Liver (tissue), 9 donors: ENCODE data around the gene CCDC88C. TPM values are rescaled to one million over a fixed set of nuclear protein-coding genes. Genes with fewer than 3 reads are reported as not detected.

Experiments
- DNase-seq: peaks from one replicate; pipeline ENCODE4 v3.0.0-alpha.2; 2017; ENCODE audit warnings: low spot score
- H3K27ac ChIP-seq, 2 donors: one replicate each; pipeline ENCODE4 v1.7.0; 2013; ENCODE audit warnings: inconsistent platforms in 2 of 2, low read length in 2 of 2, control low read depth in 1 of 2, low read depth in 1 of 2, mild to moderate bottlenecking in 1 of 2
- H3K27me3 ChIP-seq, 4 donors: one replicate each; pipeline versions ENCODE4 v1.6.1 to v1.7.0; 2013; ENCODE audit warnings: low read length in 3 of 4, inconsistent platforms in 1 of 4, mild to moderate bottlenecking in 1 of 4, moderate library complexity in 1 of 4; ENCODE audit not compliant: control insufficient read depth in 4 of 4, insufficient read depth in 4 of 4
- H3K36me3 ChIP-seq, 4 donors: one replicate each; pipeline versions ENCODE4 v1.6.1 to v1.7.0; 2013; ENCODE audit warnings: low read length in 3 of 4, mild to moderate bottlenecking in 3 of 4, low read depth in 1 of 4, moderate library complexity in 1 of 4; ENCODE audit not compliant: control insufficient read depth in 4 of 4, insufficient read depth in 3 of 4
- H3K4me1 ChIP-seq, 4 donors: one replicate each; pipeline versions ENCODE4 v1.6.1 to v1.7.0; 2013; ENCODE audit warnings: low read length in 3 of 4, mild to moderate bottlenecking in 3 of 4, moderate library complexity in 1 of 4; ENCODE audit not compliant: control insufficient read depth in 4 of 4, insufficient read depth in 4 of 4
- H3K4me3 ChIP-seq, 3 donors: one replicate each; pipeline versions ENCODE4 v1.6.1 to v1.7.0; 2013; ENCODE audit warnings: low read length in 3 of 3, control low read depth in 1 of 3, low read depth in 1 of 3, mild to moderate bottlenecking in 1 of 3
- H3K9ac ChIP-seq, 2 donors: one replicate each; pipeline ENCODE4 v1.7.0; 2013; ENCODE audit warnings: low read length in 2 of 2, mild to moderate bottlenecking in 2 of 2, moderate library complexity in 2 of 2, control low read depth in 1 of 2, low read depth in 1 of 2
- H3K9me3 ChIP-seq, 4 donors: one replicate each; pipeline versions ENCODE4 v1.6.1 to v1.7.0; 2013; ENCODE audit warnings: low read length in 3 of 4; ENCODE audit not compliant: control insufficient read depth in 4 of 4
- FOXA1 ChIP-seq: IDR thresholded peaks from 2 replicates; pipeline ENCODE4 v1.6.1; 2016; ENCODE audit warnings: antibody characterized with exemption
- GABPA ChIP-seq, 2 donors: IDR thresholded peaks in 1 of 2; conservative IDR thresholded peaks in 1 of 2; 2 replicates each; pipeline ENCODE4 v1.6.1; 2016; ENCODE audit warnings: antibody characterized with exemption in 2 of 2, mild to moderate bottlenecking in 1 of 2, moderate library complexity in 1 of 2
- HNF4A ChIP-seq, 2 donors: conservative IDR thresholded peaks; 2 replicates each; pipeline ENCODE4 v1.6.1; 2016; ENCODE audit warnings: antibody characterized with exemption in 2 of 2, mild to moderate bottlenecking in 2 of 2
- HNF4G ChIP-seq: IDR thresholded peaks from 2 replicates; pipeline ENCODE4 v1.6.1; 2016; ENCODE audit warnings: antibody characterized with exemption
- JUND ChIP-seq, 2 donors: IDR thresholded peaks; 2 replicates each; pipeline ENCODE4 v1.6.1; 2016; ENCODE audit warnings: antibody characterized with exemption in 2 of 2
- NR2F2 ChIP-seq: IDR thresholded peaks from 2 replicates; pipeline ENCODE4 v1.6.1; 2016; ENCODE audit warnings: antibody characterized with exemption
- RXRA ChIP-seq, 2 donors: IDR thresholded peaks; 2 replicates each; pipeline ENCODE4 v1.6.1; 2017 to 2018; ENCODE audit warnings: antibody characterized with exemption in 2 of 2, mild to moderate bottlenecking in 1 of 2
- SP1 ChIP-seq: IDR thresholded peaks from 2 replicates; pipeline ENCODE4 v1.6.1; 2018; ENCODE audit warnings: antibody characterized with exemption, mild to moderate bottlenecking
- WGBS: extraction: QIAGEN DNeasy Blood & Tissue Kit; methylation state at CpG from one replicate; pipeline ENCODE4 v1.1.7; 2013; 5-methylcytosine and 5-hydroxymethylcytosine counted together
- polyA plus RNA-seq, 2 donors: library from polyadenylated mRNA; stranded (reverse) in 1 of 2; unstranded in 1 of 2; fragments of 200-250 nt in 1 of 2; fragments of >200 nt in 1 of 2; fragmentation: Nextera tagmentation in 1 of 2; extraction: Ambion mirVana in 1 of 2; gene quantifications; one replicate each; pipeline versions ENCODE4 v1.2.1 to v1.2.3, GENCODE V29; 2013 to 2015
- total RNA-seq, 2 donors: library from RNA; depleted of rRNA; stranded (reverse); fragments of >200 nt; gene quantifications; one replicate each; pipeline ENCODE4 v1.2.3, GENCODE V29; 2014
- TF ChIP-seq, protein P1 (sequence below): IDR thresholded peaks from 2 replicates; pipeline ENCODE4 v1.6.1; 2016; ENCODE audit warnings: antibody characterized with exemption, mild to moderate bottlenecking
- TF ChIP-seq, protein P2 (sequence below): fragments of 150-350 bp; IDR thresholded peaks from 2 replicates; pipeline ENCODE4 v1.5.1; 2017; ENCODE audit warnings: improper control_type of control experiment, low read depth, low read length; ENCODE audit not compliant: missing input control
- TF ChIP-seq, protein P3 (sequence below): IDR thresholded peaks from 2 replicates; pipeline ENCODE4 v1.6.1; 2016; ENCODE audit warnings: antibody characterized with exemption
- TF ChIP-seq, protein P4 (sequence below): IDR thresholded peaks from 2 replicates; pipeline ENCODE4 v1.6.1; 2016; ENCODE audit warnings: antibody characterized with exemption
- donor health status: healthy.
- donor health status: healthy.
- donor health status: healthy.
- donor health status: healthy.
- donor health status: healthy.

Gene CCDC88C
- total and polyA plus RNA-seq, 4 donors = 1.3 to 10.8 (median 4.0) TPM

DNA sequence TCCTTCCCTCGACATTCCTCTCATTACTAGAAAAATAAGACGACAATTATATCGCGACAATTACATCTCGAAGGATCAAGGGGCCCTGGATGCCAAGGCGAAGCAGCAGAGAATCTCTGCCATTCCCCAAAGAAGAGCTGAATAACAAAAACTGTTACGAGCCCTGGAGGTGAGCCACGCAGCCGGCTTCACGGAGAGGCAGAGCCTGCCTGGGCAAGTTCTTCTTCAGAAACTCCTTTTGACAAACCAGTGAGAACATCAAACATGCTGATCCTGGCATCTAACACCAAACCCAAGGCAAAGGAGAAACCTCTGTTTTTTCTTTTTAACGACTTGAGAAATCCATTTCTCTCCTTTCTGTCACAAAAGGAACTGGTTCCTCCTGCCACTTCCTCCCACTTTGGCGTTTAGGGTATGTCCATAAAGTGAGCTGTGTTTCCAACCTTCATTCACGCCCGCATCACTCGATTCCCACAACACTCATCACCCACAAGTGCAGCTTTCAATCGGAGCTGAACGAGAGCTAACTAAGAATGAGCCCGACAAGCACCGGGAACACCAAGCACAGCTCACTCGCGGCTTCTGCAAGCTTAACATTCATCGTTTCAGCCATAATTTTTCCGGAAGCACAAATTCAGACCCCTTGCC, 21.5 kb downstream of the CCDC88C start (continued):
- TF ChIP-seq, protein P1, sequence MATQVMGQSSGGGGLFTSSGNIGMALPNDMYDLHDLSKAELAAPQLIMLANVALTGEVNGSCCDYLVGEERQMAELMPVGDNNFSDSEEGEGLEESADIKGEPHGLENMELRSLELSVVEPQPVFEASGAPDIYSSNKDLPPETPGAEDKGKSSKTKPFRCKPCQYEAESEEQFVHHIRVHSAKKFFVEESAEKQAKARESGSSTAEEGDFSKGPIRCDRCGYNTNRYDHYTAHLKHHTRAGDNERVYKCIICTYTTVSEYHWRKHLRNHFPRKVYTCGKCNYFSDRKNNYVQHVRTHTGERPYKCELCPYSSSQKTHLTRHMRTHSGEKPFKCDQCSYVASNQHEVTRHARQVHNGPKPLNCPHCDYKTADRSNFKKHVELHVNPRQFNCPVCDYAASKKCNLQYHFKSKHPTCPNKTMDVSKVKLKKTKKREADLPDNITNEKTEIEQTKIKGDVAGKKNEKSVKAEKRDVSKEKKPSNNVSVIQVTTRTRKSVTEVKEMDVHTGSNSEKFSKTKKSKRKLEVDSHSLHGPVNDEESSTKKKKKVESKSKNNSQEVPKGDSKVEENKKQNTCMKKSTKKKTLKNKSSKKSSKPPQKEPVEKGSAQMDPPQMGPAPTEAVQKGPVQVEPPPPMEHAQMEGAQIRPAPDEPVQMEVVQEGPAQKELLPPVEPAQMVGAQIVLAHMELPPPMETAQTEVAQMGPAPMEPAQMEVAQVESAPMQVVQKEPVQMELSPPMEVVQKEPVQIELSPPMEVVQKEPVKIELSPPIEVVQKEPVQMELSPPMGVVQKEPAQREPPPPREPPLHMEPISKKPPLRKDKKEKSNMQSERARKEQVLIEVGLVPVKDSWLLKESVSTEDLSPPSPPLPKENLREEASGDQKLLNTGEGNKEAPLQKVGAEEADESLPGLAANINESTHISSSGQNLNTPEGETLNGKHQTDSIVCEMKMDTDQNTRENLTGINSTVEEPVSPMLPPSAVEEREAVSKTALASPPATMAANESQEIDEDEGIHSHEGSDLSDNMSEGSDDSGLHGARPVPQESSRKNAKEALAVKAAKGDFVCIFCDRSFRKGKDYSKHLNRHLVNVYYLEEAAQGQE = no peak

DNA sequence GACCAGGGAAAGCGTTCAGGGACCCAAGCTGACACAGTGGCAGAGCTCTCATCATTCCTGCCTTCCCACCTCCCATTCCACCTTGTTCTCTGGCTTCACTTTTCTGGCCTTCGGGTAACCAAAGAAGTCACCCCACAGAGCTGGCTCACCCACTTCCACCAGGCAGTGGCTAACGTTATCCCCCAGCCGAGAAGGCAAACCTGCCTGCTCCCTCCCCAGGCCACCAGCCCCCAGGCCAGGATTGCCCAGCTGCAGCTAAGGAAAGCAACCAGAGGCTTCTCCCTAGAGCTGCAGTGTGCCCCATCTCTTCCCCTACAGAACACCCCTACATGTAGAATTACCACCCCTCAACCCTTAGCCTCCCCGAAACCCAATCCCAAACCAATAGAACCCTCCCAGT, 22.2 kb downstream of the CCDC88C start:
- 94% methylated on average over 5 of the region's 5 CpGs for WGBS
- no peak overlapping the region for H3K27ac ChIP-seq
- no peak overlapping the region for H3K9ac ChIP-seq
- H3K4me1 ChIP-seq = peaks cover 3 to 15% (median 12%) of the 10 kb centered on the region in 4 donors
- TF ChIP-seq HNF4A (conservative IDR thresholded peaks at IDR 0.05) (no peak), SP1 (no peak), RXRA (IDR thresholded peaks at IDR 0.05) (no peak), JUND (IDR thresholded peaks at IDR 0.05) (no peak), FOXA1 (no peak), HNF4G (no peak), NR2F2 (no peak), GABPA (IDR thresholded peaks at IDR 0.05 in 1 of 2, conservative IDR thresholded peaks at IDR 0.05 in 1 of 2) (no peak)
- TF ChIP-seq, protein P1 = no peak
- TF ChIP-seq, protein P2, sequence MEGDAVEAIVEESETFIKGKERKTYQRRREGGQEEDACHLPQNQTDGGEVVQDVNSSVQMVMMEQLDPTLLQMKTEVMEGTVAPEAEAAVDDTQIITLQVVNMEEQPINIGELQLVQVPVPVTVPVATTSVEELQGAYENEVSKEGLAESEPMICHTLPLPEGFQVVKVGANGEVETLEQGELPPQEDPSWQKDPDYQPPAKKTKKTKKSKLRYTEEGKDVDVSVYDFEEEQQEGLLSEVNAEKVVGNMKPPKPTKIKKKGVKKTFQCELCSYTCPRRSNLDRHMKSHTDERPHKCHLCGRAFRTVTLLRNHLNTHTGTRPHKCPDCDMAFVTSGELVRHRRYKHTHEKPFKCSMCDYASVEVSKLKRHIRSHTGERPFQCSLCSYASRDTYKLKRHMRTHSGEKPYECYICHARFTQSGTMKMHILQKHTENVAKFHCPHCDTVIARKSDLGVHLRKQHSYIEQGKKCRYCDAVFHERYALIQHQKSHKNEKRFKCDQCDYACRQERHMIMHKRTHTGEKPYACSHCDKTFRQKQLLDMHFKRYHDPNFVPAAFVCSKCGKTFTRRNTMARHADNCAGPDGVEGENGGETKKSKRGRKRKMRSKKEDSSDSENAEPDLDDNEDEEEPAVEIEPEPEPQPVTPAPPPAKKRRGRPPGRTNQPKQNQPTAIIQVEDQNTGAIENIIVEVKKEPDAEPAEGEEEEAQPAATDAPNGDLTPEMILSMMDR = no peak
- TF ChIP-seq, protein P3, sequence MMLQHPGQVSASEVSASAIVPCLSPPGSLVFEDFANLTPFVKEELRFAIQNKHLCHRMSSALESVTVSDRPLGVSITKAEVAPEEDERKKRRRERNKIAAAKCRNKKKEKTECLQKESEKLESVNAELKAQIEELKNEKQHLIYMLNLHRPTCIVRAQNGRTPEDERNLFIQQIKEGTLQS = no peak
- TF ChIP-seq, protein P4, sequence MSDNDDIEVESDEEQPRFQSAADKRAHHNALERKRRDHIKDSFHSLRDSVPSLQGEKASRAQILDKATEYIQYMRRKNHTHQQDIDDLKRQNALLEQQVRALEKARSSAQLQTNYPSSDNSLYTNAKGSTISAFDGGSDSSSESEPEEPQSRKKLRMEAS = no peak
- no peaks in the 10 kb centered on the region for H3K9me3 ChIP-seq
- H3K36me3 ChIP-seq = no peaks in the 10 kb centered on the region
- no peaks in the 10 kb centered on the region for H3K27me3 ChIP-seq
- no peak for DNase-seq
- H3K4me3 ChIP-seq = no peak overlapping the region
